Activated CD4-positive, alpha-beta T cell treated with anti-CD3 and anti-CD28 coated beads, Interleukin-2, amount 50 U/mL, for 48 hours (primary cell): ENCODE measurements around the gene MSN.
"Not testable (repeated sequence)": the region's sequence is repeated elsewhere in the genome, so short reads cannot be mapped to it uniquely, and the experiment has no call there.

Source experiments
- DNase-seq, 2 experiments: peaks; one replicate each; pipeline ENCODE4 v3.0.0-alpha.2; 2020

The MSN gene

GRCh38 chrX:65720381-65720964 lies 53.0 kb downstream of the MSN start:
- DNase-seq, result no peak

- peak; percentile 25 to 49 for DNase-seq
These were observed 56.3 kb downstream of the MSN start for GRCh38 chrX:65723706-65724105.

DNA sequence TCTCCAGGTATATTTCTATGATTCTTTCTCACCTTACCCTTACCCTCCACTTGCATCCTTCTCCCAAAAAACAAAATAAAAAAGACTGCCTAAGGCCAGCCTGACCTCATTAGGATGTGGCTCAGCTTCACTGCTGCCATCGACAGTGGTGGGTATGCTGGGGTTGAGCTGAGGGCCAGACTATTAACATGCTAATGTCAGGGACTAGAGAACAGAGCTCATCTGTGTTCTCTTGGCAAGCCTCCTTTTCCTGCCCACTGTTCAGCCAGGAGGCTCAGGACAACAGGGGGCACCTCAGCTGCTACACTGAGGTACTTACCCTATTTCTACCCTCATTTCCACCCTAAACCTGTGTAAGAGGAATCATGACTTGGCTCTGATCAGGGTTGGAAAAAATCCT lies 59.3 kb downstream of the MSN start:
- DNase-seq, result no peak

- peak in 1 of 2 experiments; percentile 27 for DNase-seq
These were observed 64.3 kb downstream of the MSN start for GRCh38 chrX:65731684-65732289.

GRCh38 chrX:65740909-65741308 lies 73.5 kb downstream of the MSN start:
- no peak for DNase-seq

GRCh38 chrX:65741823-65742222 lies 74.4 kb downstream of the MSN start:
- no peak for DNase-seq

GRCh38 chrX:65744965-65745364 lies 77.5 kb downstream of the MSN start:
- no peak for DNase-seq

- no peak for DNase-seq
These were observed 78.0 kb downstream of the MSN start for GRCh38 chrX:65745427-65745826.

DNA sequence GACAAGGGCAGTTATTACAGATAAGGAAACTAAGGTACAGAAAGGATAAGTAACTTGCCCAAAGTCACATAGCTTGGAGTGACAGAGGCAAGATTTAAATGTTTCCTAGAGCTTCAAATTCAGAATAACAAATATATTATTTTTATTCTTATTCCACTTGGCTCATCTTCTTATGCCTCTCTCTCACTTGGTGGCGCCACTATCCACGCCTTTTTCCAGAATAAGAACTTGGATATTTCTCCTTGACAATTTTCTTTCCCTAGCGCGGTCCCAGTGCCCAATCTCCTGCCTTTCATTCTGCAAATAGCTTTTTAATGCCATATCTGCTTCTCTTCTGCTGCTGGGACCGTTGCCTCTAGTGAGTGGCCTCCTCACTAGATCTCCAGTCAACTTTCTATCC lies 78.5 kb downstream of the MSN start:
- DNase-seq, result no peak

DNA sequence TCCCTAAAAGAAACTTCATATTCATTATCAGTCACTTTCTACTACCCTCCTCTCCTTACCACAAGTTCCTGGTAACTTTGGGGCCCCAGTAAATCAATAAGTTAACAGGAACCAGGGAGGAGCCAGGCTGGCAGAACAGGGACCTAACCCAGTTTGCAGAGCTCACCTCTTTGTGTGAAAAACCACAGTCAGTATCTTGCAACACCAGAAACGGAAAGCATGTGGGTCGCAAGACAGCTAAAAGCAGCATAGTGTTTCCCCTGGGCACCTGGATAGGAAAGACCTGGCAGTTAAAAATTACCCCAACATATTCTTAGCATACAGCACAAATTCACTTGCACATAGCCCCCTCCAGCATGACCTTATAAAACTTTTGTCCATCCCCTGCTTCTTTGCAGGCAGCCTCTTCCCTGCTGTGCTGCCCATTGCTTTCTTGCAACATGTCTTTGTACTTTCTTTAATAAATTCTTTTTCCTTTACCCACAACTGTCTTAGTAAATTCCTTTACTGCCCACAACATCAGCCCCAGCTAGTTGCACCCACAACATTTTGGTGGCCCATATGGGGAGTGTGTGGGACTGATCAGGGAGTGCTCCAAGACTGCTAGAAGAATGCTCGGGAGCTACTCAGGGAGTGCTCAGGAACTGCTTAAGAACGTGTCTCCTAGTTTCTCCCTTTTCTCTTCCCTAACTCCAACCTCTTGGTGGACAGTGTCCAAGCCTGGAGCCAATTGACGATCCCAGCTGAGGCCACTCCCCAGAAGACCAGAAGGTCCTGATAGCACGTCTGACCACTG lies 83.4 kb downstream of the MSN start:
- peak; percentile 25 to 43 for DNase-seq

GRCh38 chrX:65751519-65751918 lies 84.1 kb downstream of the MSN start:
- no peak for DNase-seq

- no peak for DNase-seq
These were observed 84.8 kb downstream of the MSN start for GRCh38 chrX:65752294-65752693.

- DNase-seq, result no peak
These were observed 88.3 kb downstream of the MSN start for GRCh38 chrX:65755786-65756185.

DNA sequence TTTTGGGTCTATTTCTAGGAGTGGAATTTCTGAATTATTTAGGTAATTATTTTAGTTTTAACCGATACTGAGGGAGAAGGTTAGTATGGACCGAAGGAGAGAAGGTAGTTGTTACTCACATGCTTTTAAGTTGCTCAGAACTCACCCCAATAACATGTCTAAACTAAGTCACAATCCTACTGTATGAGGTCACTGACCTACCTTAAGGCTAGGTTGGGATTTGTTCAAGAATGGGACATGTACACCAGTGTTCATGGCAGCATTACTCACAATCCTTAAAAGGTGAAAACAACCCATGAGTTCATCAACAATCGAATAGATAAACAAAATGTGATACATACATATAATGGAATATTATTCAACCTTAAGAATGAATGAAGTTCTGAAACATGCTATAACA lies 90.5 kb downstream of the MSN start:
- DNase-seq, result no peak

GRCh38 chrX:65758505-65758904 lies 91.1 kb downstream of the MSN start:
- DNase-seq, result no peak

GRCh38 chrX:65759525-65759924 lies 92.1 kb downstream of the MSN start:
- DNase-seq, result not testable (repeated sequence)

- DNase-seq, result no peak
These were observed 102.3 kb downstream of the MSN start for GRCh38 chrX:65769564-65770292.

- DNase-seq, result no peak
These were observed 105.4 kb downstream of the MSN start for GRCh38 chrX:65772842-65773241.

DNA sequence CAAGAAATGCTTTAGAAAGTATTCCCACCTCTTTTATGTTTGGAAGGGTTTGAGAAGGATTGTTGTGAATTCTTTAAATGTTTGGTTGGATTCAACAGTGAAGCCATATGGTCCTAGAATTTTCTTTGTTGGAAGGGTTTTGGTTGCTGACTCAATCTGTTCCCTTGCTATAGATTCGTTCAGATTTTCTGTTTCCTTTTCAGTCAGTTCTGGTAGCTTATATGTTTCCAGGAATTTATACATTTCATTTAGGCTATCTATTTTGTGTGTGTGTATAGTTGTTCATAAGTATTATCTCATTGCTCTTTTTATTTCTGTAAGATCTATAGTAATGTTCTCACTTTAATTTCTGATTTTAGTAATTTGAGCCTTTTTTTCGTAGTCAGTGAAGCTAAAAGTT lies 114.4 kb downstream of the MSN start:
- no peak for DNase-seq

DNA sequence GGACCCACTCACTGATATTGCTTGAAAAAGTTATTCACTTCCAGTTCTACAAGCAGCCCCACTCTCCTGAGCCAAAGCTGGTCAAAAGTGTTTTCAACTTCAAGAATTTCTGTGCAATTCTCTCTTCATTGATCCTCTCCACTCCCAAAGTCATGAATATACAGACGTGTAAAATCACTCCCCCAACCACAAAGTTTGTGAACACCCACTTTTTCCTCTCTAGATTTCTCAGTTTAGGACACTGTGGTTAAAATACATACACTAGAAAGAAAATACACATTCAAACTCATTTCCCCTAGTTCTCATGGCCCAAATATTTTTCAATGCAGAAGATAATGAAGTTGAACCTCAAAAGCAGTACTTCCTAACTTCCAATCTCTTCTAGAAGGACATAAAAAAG lies 116.3 kb downstream of the MSN start:
- no peak for DNase-seq
